Measurements from ENCODE around the gene SAMD8.

The SAMD8 gene

DNA sequence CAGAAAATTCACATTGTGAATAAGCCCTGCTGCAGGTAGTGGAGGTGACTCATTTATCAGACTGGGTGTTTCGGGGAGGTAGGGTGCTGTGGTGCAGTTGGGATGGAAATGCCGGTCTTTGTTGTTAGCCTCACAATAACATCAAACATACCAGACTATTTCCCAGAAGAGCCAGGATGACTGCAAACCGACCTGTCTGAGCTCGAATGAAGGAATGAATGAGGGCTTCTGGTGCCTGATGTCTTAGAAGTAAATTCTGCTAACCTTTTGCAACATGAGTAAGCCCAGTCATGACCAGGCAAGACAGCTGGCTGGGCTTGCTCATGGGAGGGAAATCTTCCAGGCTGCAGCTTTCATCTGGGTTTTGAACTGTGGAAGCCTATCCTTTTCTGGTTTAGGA is 96.7 kb downstream of the SAMD8 start:
- Histone ChIP-seq H3K4me3 (ENCODE audit: low read depth, low read length) (no peak overlapping the region), H3K4me2 (ENCODE audit: low read length) (no peak overlapping the region), H3K36me3 (ENCODE audit: control insufficient read depth, insufficient read depth, low read length) (no peaks in the 10 kb centered on the region), H3K27me3 (ENCODE audit: control insufficient read depth, insufficient read depth, low read length) (no peaks in the 10 kb centered on the region), H3K79me2 (peaks cover 22% of the 10 kb centered on the region), H3K9me3 (ENCODE audit: control insufficient read depth, low read length) (no peaks in the 10 kb centered on the region), H3K9ac (no peak overlapping the region), H3K4me1 (peaks cover 10% of the 10 kb centered on the region), H2AFZ (no peak overlapping the region), H3K27ac (no peak overlapping the region)
- TF ChIP-seq, protein P1, sequence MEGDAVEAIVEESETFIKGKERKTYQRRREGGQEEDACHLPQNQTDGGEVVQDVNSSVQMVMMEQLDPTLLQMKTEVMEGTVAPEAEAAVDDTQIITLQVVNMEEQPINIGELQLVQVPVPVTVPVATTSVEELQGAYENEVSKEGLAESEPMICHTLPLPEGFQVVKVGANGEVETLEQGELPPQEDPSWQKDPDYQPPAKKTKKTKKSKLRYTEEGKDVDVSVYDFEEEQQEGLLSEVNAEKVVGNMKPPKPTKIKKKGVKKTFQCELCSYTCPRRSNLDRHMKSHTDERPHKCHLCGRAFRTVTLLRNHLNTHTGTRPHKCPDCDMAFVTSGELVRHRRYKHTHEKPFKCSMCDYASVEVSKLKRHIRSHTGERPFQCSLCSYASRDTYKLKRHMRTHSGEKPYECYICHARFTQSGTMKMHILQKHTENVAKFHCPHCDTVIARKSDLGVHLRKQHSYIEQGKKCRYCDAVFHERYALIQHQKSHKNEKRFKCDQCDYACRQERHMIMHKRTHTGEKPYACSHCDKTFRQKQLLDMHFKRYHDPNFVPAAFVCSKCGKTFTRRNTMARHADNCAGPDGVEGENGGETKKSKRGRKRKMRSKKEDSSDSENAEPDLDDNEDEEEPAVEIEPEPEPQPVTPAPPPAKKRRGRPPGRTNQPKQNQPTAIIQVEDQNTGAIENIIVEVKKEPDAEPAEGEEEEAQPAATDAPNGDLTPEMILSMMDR (IDR thresholded peaks at IDR 0.05), result no peak

DNA sequence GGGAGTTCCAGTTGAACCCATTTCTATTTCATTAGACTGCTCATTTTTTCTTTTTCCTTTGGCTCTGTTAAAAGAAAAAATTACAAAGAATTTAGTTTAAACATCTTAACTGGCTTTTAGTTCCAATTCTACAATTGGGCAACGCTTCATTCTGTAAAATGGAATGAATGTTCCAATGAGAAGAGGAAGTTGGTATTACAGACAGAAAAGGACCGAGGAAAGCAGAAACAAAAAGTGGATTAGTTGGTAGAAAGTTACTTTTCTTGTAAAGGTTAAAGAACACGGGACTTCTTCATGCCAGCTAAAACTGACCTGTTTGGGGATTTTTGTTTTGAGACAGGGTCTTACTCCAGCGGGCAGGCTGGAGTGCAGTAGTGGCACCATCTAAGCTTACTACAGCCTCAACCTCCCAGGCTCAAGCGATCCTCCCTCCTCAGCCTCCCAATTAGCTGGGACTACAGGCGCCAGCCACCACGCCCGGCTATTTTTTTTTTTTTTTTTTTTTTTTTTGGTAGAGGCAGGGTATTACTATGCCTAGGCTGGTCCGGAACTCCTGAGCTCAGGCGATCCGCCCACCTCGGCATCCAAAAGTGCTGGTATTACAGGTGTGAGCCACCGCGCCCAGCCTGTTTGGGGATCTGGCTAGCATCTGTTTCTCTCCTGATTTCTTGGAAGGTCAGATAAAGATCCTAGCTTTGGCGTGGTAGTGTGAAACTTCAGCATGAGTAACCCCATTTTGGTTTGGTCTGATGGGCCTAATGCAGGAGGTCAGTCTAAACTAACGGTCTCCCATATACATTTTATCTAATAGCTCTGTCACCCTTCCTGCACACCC is 97.8 kb downstream of the SAMD8 start:
- H3K36me3 ChIP-seq (ENCODE audit: control insufficient read depth, insufficient read depth, low read length), result no peaks in the 10 kb centered on the region
- peaks cover 10% of the 10 kb centered on the region for H3K4me1 ChIP-seq
- TF ChIP-seq, protein P1 (IDR thresholded peaks at IDR 0.05), result no peak
- H3K27me3 ChIP-seq (ENCODE audit: control insufficient read depth, insufficient read depth, low read length), result no peaks in the 10 kb centered on the region
- H3K27ac ChIP-seq, result peak overlapping the region; percentile 98
- no peaks in the 10 kb centered on the region for H3K9me3 ChIP-seq (ENCODE audit: control insufficient read depth, low read length)
- H3K9ac ChIP-seq, result no peak overlapping the region
- H3K4me3 ChIP-seq (ENCODE audit: low read depth, low read length), result peak overlapping the region; percentile 98
- peak overlapping the region; percentile 100 for H3K4me2 ChIP-seq (ENCODE audit: low read length)
- peaks cover 31% of the 10 kb centered on the region for H3K79me2 ChIP-seq
- peak overlapping the region; percentile 97 for H2AFZ ChIP-seq

DNA sequence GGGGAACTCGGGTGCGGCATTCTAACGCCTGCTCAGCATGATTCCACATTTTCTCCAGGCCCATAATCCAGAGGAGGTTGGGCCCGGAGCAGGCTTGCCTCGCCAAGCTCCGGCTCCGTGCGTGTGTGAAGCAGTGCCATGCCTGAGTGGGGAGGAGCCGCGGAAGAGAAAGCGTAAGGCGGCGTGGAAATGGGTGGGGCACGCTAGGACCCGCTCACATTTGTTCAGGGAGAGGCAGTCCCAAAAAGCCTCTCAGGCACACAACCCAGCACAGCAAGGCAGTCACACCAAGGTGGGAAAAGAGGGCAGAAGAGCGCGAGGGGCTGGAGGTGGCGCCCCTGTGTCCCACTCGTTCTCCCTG is 98.4 kb downstream of the SAMD8 start:
- Histone ChIP-seq H3K4me3 (ENCODE audit: low read depth, low read length) (peak overlapping the region; percentile 98), H2AFZ (peak overlapping the region; percentile 97), H3K4me1 (peaks cover 10% of the 10 kb centered on the region), H3K36me3 (ENCODE audit: control insufficient read depth, insufficient read depth, low read length) (no peaks in the 10 kb centered on the region), H3K27me3 (ENCODE audit: control insufficient read depth, insufficient read depth, low read length) (no peaks in the 10 kb centered on the region), H3K79me2 (peaks cover 37% of the 10 kb centered on the region), H3K27ac (peak overlapping the region; percentile 98), H3K4me2 (ENCODE audit: low read length) (peak overlapping the region; percentile 100), H3K9me3 (ENCODE audit: control insufficient read depth, low read length) (no peaks in the 10 kb centered on the region), H3K9ac (peak overlapping the region; percentile 47)
- TF ChIP-seq, protein P1 (IDR thresholded peaks at IDR 0.05), result no peak

DNA sequence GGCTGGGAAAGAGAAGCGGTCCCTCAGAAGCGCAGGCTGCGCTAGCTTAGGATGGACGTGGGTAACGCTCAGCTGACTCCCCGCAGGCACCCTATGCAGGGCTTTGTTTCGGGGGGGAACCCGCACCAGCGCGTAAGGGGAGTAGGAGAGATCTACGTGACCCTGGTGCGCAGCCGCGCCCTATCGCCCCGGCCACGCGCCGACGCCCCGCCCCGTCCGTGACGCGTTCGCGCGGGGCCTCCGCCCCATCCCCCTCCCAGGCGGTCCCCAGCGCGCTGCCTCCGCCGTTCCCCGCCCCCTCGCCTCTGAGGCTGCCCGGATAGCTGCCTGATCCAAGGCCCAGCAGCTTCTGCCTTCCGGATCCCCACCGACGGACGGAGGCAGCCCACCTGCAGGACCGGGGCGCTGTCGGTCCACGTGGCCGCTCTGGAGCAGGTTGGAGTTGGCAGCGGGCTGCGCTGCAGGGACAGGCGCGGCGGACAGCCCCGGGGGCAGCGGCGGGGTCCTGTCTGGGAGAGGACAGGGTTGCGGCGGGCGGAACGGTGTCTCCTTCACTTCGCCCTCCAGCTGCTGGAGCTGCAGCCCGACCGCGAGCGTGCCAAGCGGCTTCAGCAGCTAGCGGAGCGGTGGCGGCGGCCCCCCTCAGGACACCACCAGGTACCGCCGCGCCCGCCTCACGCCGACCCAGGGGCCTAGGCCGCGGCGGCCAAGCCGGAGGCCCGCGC is 99.0 kb downstream of the SAMD8 start, which contains the start of gene VDAC2:
Gene VDAC2, plus strand, starts transcription at position 515 of the 725 bp plus-strand sequence. CDS start 363 bp downstream, outside the sequence.
- Histone ChIP-seq H3K9ac (peak within 1 kb of the TSS; percentile 85), H3K4me1 (peaks cover 10% of the 10 kb centered on the region), H3K27me3 (ENCODE audit: control insufficient read depth, insufficient read depth, low read length) (no peaks in the 10 kb centered on the region), H3K4me2 (ENCODE audit: low read length) (peak within 1 kb of the TSS; percentile 100), H3K27ac (peak within 1 kb of the TSS; percentile 98), H3K36me3 (ENCODE audit: control insufficient read depth, insufficient read depth, low read length) (no peaks in the 10 kb centered on the region), H3K4me3 (ENCODE audit: low read depth, low read length) (peak within 1 kb of the TSS; percentile 98), H2AFZ (peak within 1 kb of the TSS; percentile 97), H3K9me3 (ENCODE audit: control insufficient read depth, low read length) (no peaks in the 10 kb centered on the region), H3K79me2 (peaks cover 40% of the 10 kb centered on the region)
- TF ChIP-seq, protein P1 (IDR thresholded peaks at IDR 0.05), result no peak

All from parathyroid adenoma (tissue), 2 donors.